HepG2 (cell line): ENCODE data around the gene SPRR5. TPM values are rescaled to one million over a fixed set of nuclear protein-coding genes. Genes with fewer than 3 reads are reported as not detected.

Experiments used
- ATAC-seq: fragments of 200-7000 bp; cut with Tn5 transposase; 3 replicates; pipeline ENCODE4 v1.9.1; 2020; ENCODE audit warnings: mild to moderate bottlenecking, moderate library complexity
- BruUV-seq: library from RNA; stranded (reverse); fragments of 400-500 nt; replicated peaks from 2 replicates; lab custom pipeline; 2021; lab: Mats Ljungman, UMichigan
- CTCF ChIA-PET: fragments of 300-600 bp; formaldehyde crosslinking; extraction: SDS; loops from one replicate; lab custom pipeline; 2021; ENCODE audit warnings: low total read pairs, inconsistent platforms, low intra/inter-chr PET ratio; lab: Yijun Ruan, JAX
- POLR2A ChIA-PET: fragments of 350-600 bp; sonication (Branson Sonifier 250); formaldehyde crosslinking; loops from one replicate; lab custom pipeline; 2020; ENCODE audit warnings: antibody characterized with exemption, inconsistent platforms; lab: Yijun Ruan, JAX
- DNase-seq: peaks from one replicate; pipeline ENCODE4 v3.0.0-alpha.2; 2015; ENCODE audit warnings: low spot score
- FAIRE-seq: peaks from 3 replicates; lab custom pipeline; 2011; peaks lifted over from hg19 to GRCh38; lab: Jason Lieb, UNC
- H2AFZ ChIP-seq: one replicate; pipeline ENCODE4 v1.6.1; 2011; ENCODE audit warnings: low read length, inconsistent platforms
- H3K27ac ChIP-seq: fragments of 300-600 bp; 3 replicates; pipeline ENCODE4 v1.8.0; 2011; ENCODE audit warnings: mixed run types, mild to moderate bottlenecking, mixed read lengths, low read length, inconsistent platforms; ENCODE audit not compliant: insufficient read depth; ENCODE audit errors: extremely low read length
- H3K27me3 ChIP-seq, 2 experiments: fragments of 200-600 bp in 1 of 2; 2 replicates in 1 of 2; 3 replicates in 1 of 2; pipeline versions ENCODE4 v1.6.0 to v1.8.0; 2011; ENCODE audit warnings: low read length in 2 of 2, mild to moderate bottlenecking in 2 of 2, moderate library complexity in 2 of 2, inconsistent platforms in 1 of 2; ENCODE audit not compliant: insufficient read depth in 2 of 2, control insufficient read depth in 1 of 2
- H3K36me3 ChIP-seq, 2 experiments: fragments of 200-600 bp in 1 of 2; replicated peaks in 1 of 2; 2 replicates in 1 of 2; 3 replicates in 1 of 2; pipeline versions ENCODE4 v1.5.1 to v1.8.0; 2011; ENCODE audit warnings: low read length in 2 of 2, inconsistent platforms in 1 of 2; ENCODE audit not compliant: insufficient read depth in 2 of 2, control insufficient read depth in 1 of 2
- H3K4me1 ChIP-seq: 2 replicates; pipeline ENCODE4 v1.5.1; 2012; ENCODE audit warnings: low read length, inconsistent platforms; ENCODE audit not compliant: insufficient read depth
- H3K4me2 ChIP-seq: 2 replicates; pipeline ENCODE4 v1.6.0; 2011; ENCODE audit warnings: low read depth, low read length, inconsistent platforms
- H3K4me3 ChIP-seq, 3 experiments: fragments of 200-600 bp in 1 of 3; sonication (generic), shearing (Covaris generic) in 1 of 3; replicated peaks in 1 of 3; 2 replicates each; pipeline ENCODE4 v1.5.1; 2011 to 2016; ENCODE audit warnings: low read length in 3 of 3, inconsistent platforms in 2 of 3, low read depth in 2 of 3, mild to moderate bottlenecking in 2 of 3, control low read depth in 1 of 3, mixed read lengths in 1 of 3; ENCODE audit not compliant: insufficient read depth in 1 of 3
- H3K79me2 ChIP-seq: one replicate; pipeline ENCODE4 v1.6.1; 2011; ENCODE audit warnings: low read length, inconsistent platforms; ENCODE audit not compliant: insufficient read depth
- H3K9ac ChIP-seq: 2 replicates; pipeline ENCODE4 v1.6.0; 2011; ENCODE audit warnings: mild to moderate bottlenecking, low read depth, low read length, inconsistent platforms; ENCODE audit not compliant: insufficient read depth
- H3K9me3 ChIP-seq: 2 replicates; pipeline ENCODE4 v1.5.1; 2012; ENCODE audit warnings: mild to moderate bottlenecking, low read length
- H4K20me1 ChIP-seq: 2 replicates; pipeline ENCODE4 v1.6.0; 2011; ENCODE audit warnings: inconsistent platforms, mild to moderate bottlenecking, low read length, moderate library complexity; ENCODE audit not compliant: insufficient read depth
- ATF7 ChIP-seq, 2 experiments: fragments of 450-650 bp in 1 of 2; sonication (generic) in 1 of 2; formaldehyde crosslinking in 1 of 2; IDR thresholded peaks; 2 replicates each; pipeline versions ENCODE4 v1.4.0 to v1.6.1; 2016 to 2020; ENCODE audit warnings: antibody characterized with exemption in 1 of 2, mild to moderate bottlenecking in 1 of 2, missing genetic modification reagents in 1 of 2
- BORCS8-MEF2B ChIP-seq: sonication (generic); formaldehyde crosslinking; IDR thresholded peaks from 2 replicates; pipeline ENCODE4 v1.8.0; 2022; ENCODE audit warnings: mild to moderate bottlenecking, missing genetic modification reagents
- MAZ ChIP-seq, 2 experiments: sonication (generic) in 1 of 2; formaldehyde crosslinking in 1 of 2; IDR thresholded peaks; 2 replicates each; pipeline versions ENCODE4 v1.5.0 to v1.6.1; 2012 to 2020; ENCODE audit warnings: low read depth in 2 of 2, mild to moderate bottlenecking in 2 of 2, borderline replicate concordance in 1 of 2, improper control_type of control experiment in 1 of 2, low read length in 1 of 2, missing genetic modification reagents in 1 of 2, moderate library complexity in 1 of 2
- TFE3 ChIP-seq: IDR thresholded peaks from 2 replicates; pipeline ENCODE4 v1.6.1; 2016
- WIZ ChIP-seq: sonication (generic); formaldehyde crosslinking; IDR thresholded peaks from 2 replicates; pipeline ENCODE4 v1.5.1; 2020; ENCODE audit warnings: mild to moderate bottlenecking, missing genetic modification reagents
- ZNF10 ChIP-seq: sonication (generic); formaldehyde crosslinking; IDR thresholded peaks from 2 replicates; pipeline ENCODE4 v1.4.0; 2020; ENCODE audit warnings: mild to moderate bottlenecking, low read depth, missing genetic modification reagents, borderline replicate concordance
- ZNF597 ChIP-seq: sonication (generic); formaldehyde crosslinking; IDR thresholded peaks from 2 replicates; pipeline ENCODE4 v1.5.0; 2020; ENCODE audit warnings: missing genetic modification reagents
- WGBS: methylation state at CpG from one replicate; pipeline ENCODE4 v1.1.6; 2017; ENCODE audit warnings: low lambda C conversion rate; 5-methylcytosine and 5-hydroxymethylcytosine counted together
- in situ Hi-C: cut with HindIII; loops from 2 replicates; pipeline ENCODE4 v1.10.0; 2017; ENCODE audit warnings: low pct_unique_long_range_greater_than_20kb; ENCODE audit not compliant: extremely low pct_ligation_motif_present
- intact Hi-C: fragments of 100-400 bp; cut with micrococcal nuclease; formaldehyde crosslinking; loops from one replicate; pipeline ENCODE4 v1.10.0; 2022; ENCODE audit not compliant: unreplicated experiment
- polyA plus RNA-seq, 8 experiments: library from polyadenylated mRNA; depleted of rRNA in 3 of 8; stranded (reverse) in 7 of 8; unstranded in 1 of 8; fragments of >200 nt; fragmentation: Illumina TruSeq in 4 of 8; extraction: Trizol in 4 of 8; gene quantifications; 2 replicates each; pipeline versions ENCODE4 v1.2.1 to v1.2.3, GENCODE V29; 2011 to 2016; ENCODE audit warnings: low read depth in 4 of 8, missing spikeins in 1 of 8, mixed read lengths in 1 of 8; ENCODE audit not compliant: insufficient read depth in 1 of 8
- total RNA-seq, 5 experiments: library from RNA; depleted of rRNA; stranded (reverse); fragments of >200 nt; fragmentation: Illumina TruSeq; extraction: Trizol; gene quantifications; 2 replicates each; pipeline ENCODE4 v1.2.3, GENCODE V29; 2016; ENCODE audit warnings: low read depth in 1 of 5
- TF ChIP-seq, protein P1 (sequence below): sonication (generic); formaldehyde crosslinking; IDR thresholded peaks from 2 replicates; pipeline ENCODE4 v1.4.0; 2020; ENCODE audit warnings: missing genetic modification reagents
- TF ChIP-seq, protein P2 (sequence below): IDR thresholded peaks from 2 replicates; pipeline ENCODE4 v1.6.1; 2016

The SPRR5 gene
- total and polyA plus RNA-seq, 2 of the 13 experiments (the other 11 are each of a cell fraction or from before 2014, with no cell fraction given): not detected

- H3K4me3 ChIP-seq: no peak overlapping the region
- ATAC-seq (no peak), FAIRE-seq (no peak), DNase-seq (no peak)
- POLR2A ChIA-PET: no interaction called here
- no peaks in the 10 kb centered on the region for H3K9me3 ChIP-seq
- in situ Hi-C loops (no loop called here), intact Hi-C loops (no loop called here)
- no peaks in the 10 kb centered on the region for H3K4me1 ChIP-seq
- no peak overlapping the region for H3K4me2 ChIP-seq
- CTCF ChIA-PET: no interaction called here
- no peaks in the 10 kb centered on the region for H4K20me1 ChIP-seq
- no peak overlapping the region for H3K9ac ChIP-seq
- TF ChIP-seq, protein P1, sequence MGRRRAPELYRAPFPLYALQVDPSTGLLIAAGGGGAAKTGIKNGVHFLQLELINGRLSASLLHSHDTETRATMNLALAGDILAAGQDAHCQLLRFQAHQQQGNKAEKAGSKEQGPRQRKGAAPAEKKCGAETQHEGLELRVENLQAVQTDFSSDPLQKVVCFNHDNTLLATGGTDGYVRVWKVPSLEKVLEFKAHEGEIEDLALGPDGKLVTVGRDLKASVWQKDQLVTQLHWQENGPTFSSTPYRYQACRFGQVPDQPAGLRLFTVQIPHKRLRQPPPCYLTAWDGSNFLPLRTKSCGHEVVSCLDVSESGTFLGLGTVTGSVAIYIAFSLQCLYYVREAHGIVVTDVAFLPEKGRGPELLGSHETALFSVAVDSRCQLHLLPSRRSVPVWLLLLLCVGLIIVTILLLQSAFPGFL: no peak
- TF ChIP-seq ZNF597 (CRISPR knock-in tag) (no peak), MAZ (IDR thresholded peaks at IDR 0.05; ENCODE audit: borderline replicate concordance, low read depth, low read length) (no peak), MAZ (CRISPR knock-in tag; IDR thresholded peaks at IDR 0.05; ENCODE audit: low read depth) (no peak), ZNF10 (CRISPR knock-in tag) (no peak), ATF7 (IDR thresholded peaks at IDR 0.05) (no peak), ATF7 (CRISPR knock-in tag; IDR thresholded peaks at IDR 0.05) (no peak), WIZ (CRISPR knock-in tag) (no peak), BORCS8-MEF2B (CRISPR knock-in tag) (no peak), TFE3 (CRISPR knock-in tag) (no peak)
- TF ChIP-seq, protein P2, sequence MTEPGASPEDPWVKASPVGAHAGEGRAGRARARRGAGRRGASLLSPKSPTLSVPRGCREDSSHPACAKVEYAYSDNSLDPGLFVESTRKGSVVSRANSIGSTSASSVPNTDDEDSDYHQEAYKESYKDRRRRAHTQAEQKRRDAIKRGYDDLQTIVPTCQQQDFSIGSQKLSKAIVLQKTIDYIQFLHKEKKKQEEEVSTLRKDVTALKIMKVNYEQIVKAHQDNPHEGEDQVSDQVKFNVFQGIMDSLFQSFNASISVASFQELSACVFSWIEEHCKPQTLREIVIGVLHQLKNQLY (CRISPR knock-in tag): no peak
- H2AFZ ChIP-seq: no peak overlapping the region
- no peaks in the 10 kb centered on the region for H3K36me3 ChIP-seq
- BruUV-seq: no TSS peak
- H3K27ac ChIP-seq: no peak overlapping the region
- H3K27me3 ChIP-seq: 0 out of 5 replicates have a peak, but pooled peaks cover 0 to 4% of the 10 kb centered on the region in 2 experiments
- no peaks in the 10 kb centered on the region for H3K79me2 ChIP-seq
- 0% methylated on average over 5 of the region's 8 CpGs for WGBS
These were observed 5.8 kb upstream of the SPRR5 start for GRCh38 chr1:152941037-152941711.
